Activated naive CD4-positive, alpha-beta T cell treated with anti-CD3 and anti-CD28 coated beads for 36 hours (primary cell): ENCODE measurements around the gene SUMF2. TPM values are rescaled to one million over a fixed set of nuclear protein-coding genes. Genes with fewer than 3 reads are reported as not detected.
"Not testable (repeated sequence)": the region's sequence is repeated elsewhere in the genome, so short reads cannot be mapped to it uniquely, and the experiment has no call there.

Experiments used
- CTCF ChIA-PET: fragments of 350-600 bp; sonication (Branson Sonifier 250); formaldehyde crosslinking; loops from one replicate; lab custom pipeline; 2021; ENCODE audit warnings: antibody characterized with exemption; lab: Charles Lee
- DNase-seq: peaks from one replicate; pipeline ENCODE4 v3.0.0-alpha.2; 2020
- H3K27ac Mint-ChIP-seq: one replicate; pipeline ENCODE4 v1.8.0; 2021; ENCODE audit warnings: mild to moderate bottlenecking, mixed read lengths
- H3K27me3 Mint-ChIP-seq: one replicate; pipeline ENCODE4 v1.8.0; 2021; ENCODE audit warnings: low read depth, mixed read lengths
- H3K36me3 Mint-ChIP-seq: one replicate; pipeline ENCODE4 v1.8.0; 2021; ENCODE audit warnings: low read depth, mixed read lengths
- H3K4me1 Mint-ChIP-seq: one replicate; pipeline ENCODE4 v1.8.0; 2021; ENCODE audit warnings: low read depth, mixed read lengths
- H3K4me3 Mint-ChIP-seq: one replicate; pipeline ENCODE4 v1.8.0; 2021; ENCODE audit warnings: mild to moderate bottlenecking, moderate library complexity, mixed read lengths
- H3K9me3 Mint-ChIP-seq: one replicate; pipeline ENCODE4 v1.8.0; 2021; ENCODE audit warnings: mixed read lengths
- intact Hi-C: fragments of 100-400 bp; cut with micrococcal nuclease; formaldehyde crosslinking; loops from one replicate; pipeline ENCODE4 v1.15.1; 2023
- total RNA-seq, 2 experiments: library from RNA; stranded (reverse); gene quantifications; one replicate each; pipeline ENCODE4 v1.2.3, GENCODE V29; 2021

Gene SUMF2
- total RNA-seq, 2 experiments from 2014 or later = 143 to 159 TPM

- no peak overlapping the region for H3K4me3 Mint-ChIP-seq
- intact Hi-C loops = no loop called here
- H3K9me3 Mint-ChIP-seq = no peaks in the 10 kb centered on the region
- no peaks in the 10 kb centered on the region for H3K27me3 Mint-ChIP-seq
- no peak for DNase-seq
- H3K36me3 Mint-ChIP-seq = peaks cover 17% of the 10 kb centered on the region
- CTCF ChIA-PET = interaction anchor here (0.6 kb wide), 1 partner anchor 767 kb away, joined by 7 read pairs; no protein-coding TSS in a partner anchor
- H3K27ac Mint-ChIP-seq = no peak overlapping the region
- peaks cover 16% of the 10 kb centered on the region for H3K4me1 Mint-ChIP-seq
These were observed 17.2 kb upstream of the SUMF2 start for GRCh38 chr7:56046721-56047445.

DNA sequence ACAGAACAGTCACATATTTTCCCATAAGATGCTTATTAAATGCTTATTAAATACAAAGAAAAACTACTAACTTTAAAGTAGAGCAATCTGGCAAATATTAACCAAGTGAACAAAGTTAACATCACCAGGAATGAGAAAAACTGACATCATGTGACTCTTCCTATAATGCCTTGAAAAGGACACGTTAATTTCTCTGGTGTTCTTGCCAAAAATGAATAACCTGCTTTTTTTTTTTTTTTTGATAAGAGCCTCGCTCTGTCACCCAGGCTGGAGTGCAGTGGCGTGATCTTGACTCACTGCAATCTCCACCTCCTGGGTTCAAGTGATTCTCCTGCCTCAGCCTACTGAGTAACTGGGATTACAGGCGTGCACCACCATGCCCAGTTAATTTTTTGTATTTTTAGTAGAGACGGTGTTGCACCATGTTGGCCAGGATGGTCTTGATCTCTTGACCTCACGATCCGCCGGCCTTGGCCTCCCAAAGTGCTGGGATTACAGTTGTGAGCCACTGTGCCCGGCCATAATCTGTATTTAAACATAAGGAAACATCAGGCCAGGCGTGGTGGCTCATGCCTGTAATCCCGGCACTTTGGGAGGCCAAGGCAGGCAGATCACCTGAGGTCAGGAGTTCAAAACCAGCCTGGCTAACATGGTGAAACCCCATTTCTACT lies 16.5 kb upstream of the SUMF2 start:
- H3K27ac Mint-ChIP-seq, H3K4me3 Mint-ChIP-seq, H3K27me3 Mint-ChIP-seq, intact Hi-C loops, H3K9me3 Mint-ChIP-seq, DNase-seq: not testable (repeated sequence)
- H3K36me3 Mint-ChIP-seq = peaks cover 16% of the 10 kb centered on the region
- H3K4me1 Mint-ChIP-seq = peaks cover 18% of the 10 kb centered on the region
- CTCF ChIA-PET = interaction anchor here (0.6 kb wide), 1 partner anchor 768 kb away, joined by 7 read pairs; no protein-coding TSS in a partner anchor

GRCh38 chr7:56048245-56048644 lies 15.8 kb upstream of the SUMF2 start:
- H3K27ac Mint-ChIP-seq = no peak overlapping the region
- H3K4me1 Mint-ChIP-seq = peaks cover 24% of the 10 kb centered on the region
- DNase-seq = no peak
- H3K4me3 Mint-ChIP-seq = no peak overlapping the region
- CTCF ChIA-PET = no interaction called here
- no peaks in the 10 kb centered on the region for H3K27me3 Mint-ChIP-seq
- peaks cover 17% of the 10 kb centered on the region for H3K36me3 Mint-ChIP-seq
- intact Hi-C loops = no loop called here
- no peaks in the 10 kb centered on the region for H3K9me3 Mint-ChIP-seq

- Mint-ChIP-seq H3K4me1 (peaks cover 29% of the 10 kb centered on the region), H3K36me3 (peaks cover 21% of the 10 kb centered on the region)
- intact Hi-C loops, H3K4me3 Mint-ChIP-seq, H3K9me3 Mint-ChIP-seq, H3K27me3 Mint-ChIP-seq, H3K27ac Mint-ChIP-seq, DNase-seq: not testable (repeated sequence)
- CTCF ChIA-PET = interaction anchor here (0.5 to 3.0 kb wide), 2 partner anchors 16 to 25 kb away, joined by 3 to 15 read pairs; no protein-coding TSS in a partner anchor
These were observed 15.3 kb upstream of the SUMF2 start for GRCh38 chr7:56048763-56049162.

GRCh38 chr7:56051053-56051338 lies 13.1 kb upstream of the SUMF2 start:
- CTCF ChIA-PET = interaction anchor here (0.7 to 3.0 kb wide), 5 partner anchors 12 to 73 kb away, joined by 3 to 15 read pairs (median 4); no protein-coding TSS in a partner anchor
- Mint-ChIP-seq H3K36me3 (peaks cover 29% of the 10 kb centered on the region), H3K4me3 (peak overlapping the region; percentile 95), H3K9me3 (no peaks in the 10 kb centered on the region), H3K27ac (peak overlapping the region; percentile 95), H3K27me3 (no peaks in the 10 kb centered on the region), H3K4me1 (peaks cover 48% of the 10 kb centered on the region)
- intact Hi-C loops = loop anchor here (1.0 to 5.0 kb wide), 8 partner anchors 13 to 519 kb away; partner anchors contain the start of genes CHCHD2, MRPS17, NIPSNAP2 and SUMF2
- no peak for DNase-seq

GRCh38 chr7:56051339-56052191 lies 12.5 kb upstream of the SUMF2 start, which contains the start of the genes CCT6A and PSPH:
Gene CCT6A, plus strand, starts transcription at chr7:56051765. Its CDS starts 84 bp downstream, at chr7:56051849.
Gene PSPH, minus strand, starts transcription at chr7:56051444. Its CDS starts 30,232 bp downstream, at chr7:56021212.
- Mint-ChIP-seq H3K36me3 (peaks cover 32% of the 10 kb centered on the region), H3K27me3 (no peaks in the 10 kb centered on the region), H3K4me1 (peaks cover 48% of the 10 kb centered on the region), H3K4me3 (peak within 1 kb of the TSS; percentile 95), H3K27ac (peak within 1 kb of the TSS; percentile 95), H3K9me3 (no peaks in the 10 kb centered on the region)
- intact Hi-C loops = loop anchor here (1.0 to 5.0 kb wide), 8 partner anchors 13 to 519 kb away; partner anchors contain the start of genes CHCHD2, MRPS17, NIPSNAP2 and SUMF2
- CTCF ChIA-PET = interaction anchor here (0.7 to 3.0 kb wide), 5 partner anchors 11 to 73 kb away, joined by 3 to 15 read pairs (median 4); no protein-coding TSS in a partner anchor
- DNase-seq = peak; percentile 94

- Mint-ChIP-seq H3K4me1 (peaks cover 54% of the 10 kb centered on the region), H3K9me3 (no peaks in the 10 kb centered on the region), H3K27ac (peak overlapping the region; percentile 56), H3K4me3 (peak overlapping the region; percentile 68), H3K27me3 (no peaks in the 10 kb centered on the region), H3K36me3 (peaks cover 47% of the 10 kb centered on the region)
- CTCF ChIA-PET = interaction anchor here (1.1 kb wide), 2 partner anchors 12 to 36 kb away, joined by 3 read pairs; no protein-coding TSS in a partner anchor
- no peak for DNase-seq
- intact Hi-C loops = loop anchor here (5.0 kb wide), 1 partner anchor 521 kb away; no protein-coding TSS in a partner anchor
These were observed 10.7 kb upstream of the SUMF2 start for GRCh38 chr7:56053379-56053778.

DNA sequence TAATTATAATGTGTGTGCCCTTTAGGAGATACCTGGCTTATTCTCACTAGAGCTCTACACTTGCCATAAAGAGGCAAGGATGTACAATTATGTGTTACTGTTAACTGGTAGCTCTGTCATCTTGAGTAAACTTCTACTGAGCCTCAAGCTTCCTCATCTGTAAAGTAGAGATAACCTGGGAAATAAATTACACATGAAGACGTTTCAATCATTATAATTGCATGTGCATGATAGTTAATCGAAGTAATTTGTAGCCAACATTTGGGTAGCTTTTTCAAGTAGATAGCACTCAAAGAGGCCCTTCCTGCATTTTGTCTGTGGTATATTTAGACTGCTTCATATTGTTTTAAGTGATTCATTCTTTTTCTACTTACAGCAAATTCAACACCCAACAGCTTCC lies 10.1 kb upstream of the SUMF2 start:
- Mint-ChIP-seq H3K4me1 (peaks cover 56% of the 10 kb centered on the region), H3K36me3 (peaks cover 51% of the 10 kb centered on the region), H3K9me3 (no peaks in the 10 kb centered on the region), H3K27ac (peak overlapping the region; percentile 39), H3K4me3 (peak overlapping the region; percentile 20), H3K27me3 (no peaks in the 10 kb centered on the region)
- intact Hi-C loops = loop anchor here (5.0 kb wide), 1 partner anchor 522 kb away; no protein-coding TSS in a partner anchor
- DNase-seq = no peak
- CTCF ChIA-PET = interaction anchor here (0.6 to 1.1 kb wide), 5 partner anchors 12 to 412 kb away, joined by 3 to 5 read pairs (median 3); no protein-coding TSS in a partner anchor

DNA sequence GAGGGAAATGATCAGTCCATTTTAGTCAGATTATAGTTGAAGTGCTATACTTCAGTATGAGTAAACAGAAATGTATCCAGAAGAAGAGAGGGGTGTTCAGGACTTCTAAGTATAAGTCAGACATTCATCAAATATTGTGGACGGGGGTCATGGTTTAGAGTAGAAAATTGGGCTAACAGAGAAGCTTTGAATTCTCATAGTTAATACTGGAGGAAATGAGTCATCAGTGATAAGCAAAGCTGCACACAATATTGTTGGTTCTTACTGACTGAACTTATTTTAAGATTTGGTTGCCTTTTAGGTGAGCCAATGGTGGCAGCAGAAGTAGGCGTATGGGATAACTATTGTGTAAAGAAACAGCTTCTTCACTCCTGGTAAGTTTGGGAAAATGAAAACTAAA lies 1.7 kb upstream of the SUMF2 start:
- intact Hi-C loops = loop anchor here (5.0 kb wide), 2 partner anchors 175 to 1305 kb away; partner anchors contain the start of genes SEC61G and ZNF713
- H3K4me1 Mint-ChIP-seq = peaks cover 52% of the 10 kb centered on the region
- peak overlapping the region; percentile 80 for H3K27ac Mint-ChIP-seq
- H3K27me3 Mint-ChIP-seq = no peaks in the 10 kb centered on the region
- no peak for DNase-seq
- no peaks in the 10 kb centered on the region for H3K9me3 Mint-ChIP-seq
- CTCF ChIA-PET = interaction anchor here (0.8 to 1.2 kb wide), 4 partner anchors 10 to 58 kb away, joined by 3 to 4 read pairs (median 4); partner anchors contain the start of genes CCT6A and PSPH
- peaks cover 50% of the 10 kb centered on the region for H3K36me3 Mint-ChIP-seq
- peak overlapping the region; percentile 8 for H3K4me3 Mint-ChIP-seq

DNA sequence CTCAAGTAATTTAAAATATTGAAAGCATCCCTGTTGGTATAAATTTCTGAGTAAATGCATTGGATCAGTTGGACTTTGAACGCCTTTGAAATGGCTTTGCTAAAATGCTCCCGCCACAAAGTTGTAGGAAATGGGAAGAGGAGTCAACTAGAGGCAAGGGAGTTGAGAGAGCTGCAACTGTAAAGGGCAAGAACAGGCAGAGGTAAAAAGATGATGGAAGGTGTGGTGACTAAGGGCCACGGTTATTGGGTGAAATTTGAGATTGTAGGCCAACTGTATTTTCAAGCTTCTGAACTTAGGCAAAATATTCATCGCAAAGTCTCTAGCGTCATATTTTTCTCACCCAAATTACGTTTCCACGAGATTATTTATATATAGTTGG lies 595 bp upstream of the SUMF2 start:
- DNase-seq = no peak
- Mint-ChIP-seq H3K4me1 (peaks cover 44% of the 10 kb centered on the region), H3K27ac (peak overlapping the region; percentile 91), H3K4me3 (peak overlapping the region; percentile 88), H3K27me3 (no peaks in the 10 kb centered on the region), H3K9me3 (no peaks in the 10 kb centered on the region), H3K36me3 (peaks cover 39% of the 10 kb centered on the region)
- CTCF ChIA-PET = interaction anchor here (1.2 to 1.5 kb wide), 2 partner anchors 10 to 11 kb away, joined by 3 to 4 read pairs; no protein-coding TSS in a partner anchor
- intact Hi-C loops = loop anchor here (5.0 kb wide), 2 partner anchors 176 to 1306 kb away; partner anchors contain the start of genes SEC61G and ZNF713

GRCh38 chr7:56066376-56066775 lies 2.3 kb downstream of the SUMF2 start:
- H3K4me1 Mint-ChIP-seq = peaks cover 27% of the 10 kb centered on the region
- H3K9me3 Mint-ChIP-seq, DNase-seq, H3K27ac Mint-ChIP-seq, H3K27me3 Mint-ChIP-seq, intact Hi-C loops, H3K4me3 Mint-ChIP-seq: not testable (repeated sequence)
- peaks cover 38% of the 10 kb centered on the region for H3K36me3 Mint-ChIP-seq
- CTCF ChIA-PET = interaction anchor here (2.1 kb wide), 1 partner anchor 8 kb away, joined by 8 read pairs; no protein-coding TSS in a partner anchor
